ENCODE data around the gene ASXL3.

The ASXL3 gene

GRCh38 chr18:33647365-33647764 is 69.3 kb downstream of the ASXL3 start:
- no peak overlapping the region for H3K4me3 ChIP-seq (replicated peaks; ENCODE audit: low read depth, low read length)
- TF ChIP-seq, protein P1, sequence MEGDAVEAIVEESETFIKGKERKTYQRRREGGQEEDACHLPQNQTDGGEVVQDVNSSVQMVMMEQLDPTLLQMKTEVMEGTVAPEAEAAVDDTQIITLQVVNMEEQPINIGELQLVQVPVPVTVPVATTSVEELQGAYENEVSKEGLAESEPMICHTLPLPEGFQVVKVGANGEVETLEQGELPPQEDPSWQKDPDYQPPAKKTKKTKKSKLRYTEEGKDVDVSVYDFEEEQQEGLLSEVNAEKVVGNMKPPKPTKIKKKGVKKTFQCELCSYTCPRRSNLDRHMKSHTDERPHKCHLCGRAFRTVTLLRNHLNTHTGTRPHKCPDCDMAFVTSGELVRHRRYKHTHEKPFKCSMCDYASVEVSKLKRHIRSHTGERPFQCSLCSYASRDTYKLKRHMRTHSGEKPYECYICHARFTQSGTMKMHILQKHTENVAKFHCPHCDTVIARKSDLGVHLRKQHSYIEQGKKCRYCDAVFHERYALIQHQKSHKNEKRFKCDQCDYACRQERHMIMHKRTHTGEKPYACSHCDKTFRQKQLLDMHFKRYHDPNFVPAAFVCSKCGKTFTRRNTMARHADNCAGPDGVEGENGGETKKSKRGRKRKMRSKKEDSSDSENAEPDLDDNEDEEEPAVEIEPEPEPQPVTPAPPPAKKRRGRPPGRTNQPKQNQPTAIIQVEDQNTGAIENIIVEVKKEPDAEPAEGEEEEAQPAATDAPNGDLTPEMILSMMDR (IDR thresholded peaks at IDR 0.05; ENCODE audit: low read depth, low read length, missing control alignments), result no peak
- DNase-seq (ENCODE audit: extremely low read depth, low read depth), result no peak

DNA sequence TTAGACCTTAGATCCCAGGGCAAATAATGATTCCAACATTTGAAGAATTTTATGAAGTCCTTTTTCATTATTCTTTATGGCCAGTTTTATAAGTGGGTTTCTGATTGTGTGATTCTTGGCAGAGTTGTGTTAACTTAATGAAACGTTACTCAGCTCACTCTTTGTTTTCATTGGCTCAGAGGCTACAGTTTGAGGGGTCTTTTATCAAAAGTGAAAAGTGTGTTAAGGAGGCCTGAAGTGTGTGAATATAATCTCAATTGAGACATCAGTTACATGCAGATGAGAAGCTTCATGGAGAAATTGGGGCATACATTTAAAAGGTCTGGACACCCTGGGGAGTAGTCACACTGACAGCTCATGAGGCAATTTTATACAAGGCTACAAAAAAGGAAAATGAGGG is 74.6 kb downstream of the ASXL3 start:
- H3K4me3 ChIP-seq (replicated peaks; ENCODE audit: low read depth, low read length), result no peak overlapping the region
- no peak for DNase-seq (ENCODE audit: extremely low read depth, low read depth)
- TF ChIP-seq, protein P1 (IDR thresholded peaks at IDR 0.05; ENCODE audit: low read depth, low read length, missing control alignments), result no peak

DNA sequence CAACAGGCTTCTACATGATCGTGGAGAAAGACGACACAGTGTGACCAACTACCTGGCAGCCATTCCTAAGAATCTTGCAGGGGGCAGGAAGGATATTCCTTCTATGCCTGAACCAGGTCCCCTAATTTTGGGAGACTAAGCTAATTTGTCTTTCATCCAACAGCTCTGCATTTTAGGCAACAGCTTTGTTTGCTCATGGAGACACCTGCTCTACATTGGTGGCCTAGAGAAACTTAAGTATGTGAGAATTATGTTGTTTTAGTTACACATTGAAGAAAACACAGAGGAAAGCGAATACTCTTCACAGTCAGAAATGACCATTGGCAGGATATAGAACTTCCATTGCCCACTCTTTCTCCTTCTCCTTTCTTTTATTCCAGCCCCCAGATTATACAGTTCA is 75.2 kb downstream of the ASXL3 start:
- TF ChIP-seq, protein P1 (IDR thresholded peaks at IDR 0.05; ENCODE audit: low read depth, low read length, missing control alignments), result no peak
- no peak for DNase-seq (ENCODE audit: extremely low read depth, low read depth)
- H3K4me3 ChIP-seq (replicated peaks; ENCODE audit: low read depth, low read length), result no peak overlapping the region

- TF ChIP-seq, protein P1 (IDR thresholded peaks at IDR 0.05; ENCODE audit: low read depth, low read length, missing control alignments), result no peak
- DNase-seq (ENCODE audit: extremely low read depth, low read depth), result no peak
- H3K4me3 ChIP-seq (replicated peaks; ENCODE audit: low read depth, low read length), result no peak overlapping the region
These were observed 79.0 kb downstream of the ASXL3 start for GRCh38 chr18:33656889-33657448.

- DNase-seq (ENCODE audit: extremely low read depth, low read depth), result no peak
These were observed 82.8 kb downstream of the ASXL3 start for GRCh38 chr18:33660696-33661310.

DNA sequence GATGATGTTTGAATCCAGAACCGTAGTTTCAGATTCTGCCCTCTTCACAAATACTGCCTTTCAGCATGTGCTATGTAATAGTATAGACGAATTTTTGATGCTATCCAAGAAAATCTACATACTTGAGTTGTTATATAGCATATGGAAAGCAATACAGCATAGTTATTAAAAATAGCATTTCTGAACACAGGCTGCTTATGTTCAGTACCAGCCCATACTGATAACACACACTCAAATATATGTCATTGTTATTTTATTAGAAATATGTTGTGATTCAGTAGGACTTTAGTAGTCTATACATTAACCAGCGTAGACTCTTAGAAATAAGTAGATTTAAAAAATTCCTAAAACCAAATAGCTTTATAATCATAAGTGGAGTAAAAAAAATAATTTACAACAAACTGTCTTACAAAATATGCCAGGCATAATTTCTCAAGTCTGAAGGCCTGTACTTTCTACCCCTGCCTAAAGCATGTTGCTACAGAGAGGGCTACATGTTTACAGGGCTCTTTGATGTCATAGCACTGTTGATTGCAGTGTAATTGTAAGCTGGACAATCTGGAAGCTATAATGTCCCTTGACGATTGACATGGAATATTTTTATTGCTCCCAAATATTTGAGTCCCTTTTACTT is 86.3 kb downstream of the ASXL3 start:
- DNase-seq (ENCODE audit: extremely low read depth, low read depth), result no peak
- H3K4me3 ChIP-seq (replicated peaks; ENCODE audit: low read depth, low read length), result no peak overlapping the region
- TF ChIP-seq, protein P1 (IDR thresholded peaks at IDR 0.05; ENCODE audit: low read depth, low read length, missing control alignments), result no peak

More at GRCh38 chr18:33660696-33661310, 82.8 kb downstream of the ASXL3 start:
- TF ChIP-seq, protein P1 (IDR thresholded peaks at IDR 0.05; ENCODE audit: low read depth, low read length, missing control alignments), result no peak
- no peak overlapping the region for H3K4me3 ChIP-seq (replicated peaks; ENCODE audit: low read depth, low read length)
